ENCODE results near the gene PLXNB3.

DNA sequence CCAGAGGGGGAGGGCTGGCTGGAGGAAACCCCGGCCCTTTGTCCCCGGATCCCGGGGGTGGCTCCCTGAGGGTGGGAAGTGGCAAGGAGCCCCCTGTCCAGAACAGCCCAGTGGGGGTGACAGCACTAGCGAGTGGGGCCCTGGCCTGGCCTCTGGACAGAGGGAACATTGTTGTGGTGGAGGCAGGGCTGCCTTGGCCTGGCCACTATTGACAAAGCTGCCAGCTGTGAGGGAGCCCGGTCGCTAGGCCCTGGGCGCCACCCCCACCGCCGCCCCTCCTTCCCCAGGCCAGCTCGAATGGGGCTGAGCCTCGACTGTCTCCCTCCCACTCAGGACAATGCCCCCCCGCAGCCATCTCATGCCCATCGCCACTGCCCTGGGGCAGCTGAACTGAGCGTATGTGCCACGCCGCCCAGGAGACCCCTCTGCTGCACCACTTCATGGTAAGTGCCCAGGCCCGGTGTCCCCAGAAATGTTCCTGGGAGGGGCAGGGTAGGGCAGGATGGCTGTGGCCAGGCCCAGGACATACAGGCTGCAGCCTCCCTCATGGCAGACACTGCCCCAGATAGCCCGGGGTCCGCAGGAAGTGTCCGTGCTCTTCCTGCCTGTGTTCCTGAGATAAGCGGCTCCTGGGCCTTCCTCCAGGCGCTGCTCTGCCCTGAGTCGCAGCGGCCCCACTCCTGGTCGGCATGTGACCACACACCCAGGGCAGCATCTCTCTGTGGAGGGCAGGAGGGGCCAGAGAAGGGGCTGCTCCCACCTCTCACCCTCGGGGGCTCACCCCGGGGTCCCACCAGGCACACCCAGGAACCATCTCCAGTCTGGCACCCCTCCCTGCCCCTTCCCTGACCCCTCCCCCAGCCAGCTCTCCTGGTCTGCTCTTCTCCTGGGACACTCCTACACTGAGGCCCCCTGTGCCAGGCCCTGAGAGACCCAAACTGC is 1.4 kb downstream of the PLXNB3 start:
- TF ChIP-seq, protein P1, sequence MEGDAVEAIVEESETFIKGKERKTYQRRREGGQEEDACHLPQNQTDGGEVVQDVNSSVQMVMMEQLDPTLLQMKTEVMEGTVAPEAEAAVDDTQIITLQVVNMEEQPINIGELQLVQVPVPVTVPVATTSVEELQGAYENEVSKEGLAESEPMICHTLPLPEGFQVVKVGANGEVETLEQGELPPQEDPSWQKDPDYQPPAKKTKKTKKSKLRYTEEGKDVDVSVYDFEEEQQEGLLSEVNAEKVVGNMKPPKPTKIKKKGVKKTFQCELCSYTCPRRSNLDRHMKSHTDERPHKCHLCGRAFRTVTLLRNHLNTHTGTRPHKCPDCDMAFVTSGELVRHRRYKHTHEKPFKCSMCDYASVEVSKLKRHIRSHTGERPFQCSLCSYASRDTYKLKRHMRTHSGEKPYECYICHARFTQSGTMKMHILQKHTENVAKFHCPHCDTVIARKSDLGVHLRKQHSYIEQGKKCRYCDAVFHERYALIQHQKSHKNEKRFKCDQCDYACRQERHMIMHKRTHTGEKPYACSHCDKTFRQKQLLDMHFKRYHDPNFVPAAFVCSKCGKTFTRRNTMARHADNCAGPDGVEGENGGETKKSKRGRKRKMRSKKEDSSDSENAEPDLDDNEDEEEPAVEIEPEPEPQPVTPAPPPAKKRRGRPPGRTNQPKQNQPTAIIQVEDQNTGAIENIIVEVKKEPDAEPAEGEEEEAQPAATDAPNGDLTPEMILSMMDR (IDR thresholded peaks at IDR 0.05): no peak
- TF ChIP-seq, protein P2, sequence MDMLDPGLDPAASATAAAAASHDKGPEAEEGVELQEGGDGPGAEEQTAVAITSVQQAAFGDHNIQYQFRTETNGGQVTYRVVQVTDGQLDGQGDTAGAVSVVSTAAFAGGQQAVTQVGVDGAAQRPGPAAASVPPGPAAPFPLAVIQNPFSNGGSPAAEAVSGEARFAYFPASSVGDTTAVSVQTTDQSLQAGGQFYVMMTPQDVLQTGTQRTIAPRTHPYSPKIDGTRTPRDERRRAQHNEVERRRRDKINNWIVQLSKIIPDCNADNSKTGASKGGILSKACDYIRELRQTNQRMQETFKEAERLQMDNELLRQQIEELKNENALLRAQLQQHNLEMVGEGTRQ (CRISPR knock-in tag; IDR thresholded peaks at IDR 0.05): no peak
- no peak for TF ChIP-seq SP1 (CRISPR knock-in tag; conservative IDR thresholded peaks at IDR 0.05)
- TF ChIP-seq, protein P3, sequence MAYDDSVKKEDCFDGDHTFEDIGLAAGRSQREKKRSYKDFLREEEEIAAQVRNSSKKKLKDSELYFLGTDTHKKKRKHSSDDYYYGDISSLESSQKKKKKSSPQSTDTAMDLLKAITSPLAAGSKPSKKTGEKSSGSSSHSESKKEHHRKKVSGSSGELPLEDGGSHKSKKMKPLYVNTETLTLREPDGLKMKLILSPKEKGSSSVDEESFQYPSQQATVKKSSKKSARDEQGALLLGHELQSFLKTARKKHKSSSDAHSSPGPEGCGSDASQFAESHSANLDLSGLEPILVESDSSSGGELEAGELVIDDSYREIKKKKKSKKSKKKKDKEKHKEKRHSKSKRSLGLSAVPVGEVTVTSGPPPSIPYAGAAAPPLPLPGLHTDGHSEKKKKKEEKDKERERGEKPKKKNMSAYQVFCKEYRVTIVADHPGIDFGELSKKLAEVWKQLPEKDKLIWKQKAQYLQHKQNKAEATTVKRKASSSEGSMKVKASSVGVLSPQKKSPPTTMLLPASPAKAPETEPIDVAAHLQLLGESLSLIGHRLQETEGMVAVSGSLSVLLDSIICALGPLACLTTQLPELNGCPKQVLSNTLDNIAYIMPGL (CRISPR knock-in tag; IDR thresholded peaks at IDR 0.05): no peak
- no peak for TF ChIP-seq ZNF416 (CRISPR knock-in tag; IDR thresholded peaks at IDR 0.05)
- TF ChIP-seq, protein P4, sequence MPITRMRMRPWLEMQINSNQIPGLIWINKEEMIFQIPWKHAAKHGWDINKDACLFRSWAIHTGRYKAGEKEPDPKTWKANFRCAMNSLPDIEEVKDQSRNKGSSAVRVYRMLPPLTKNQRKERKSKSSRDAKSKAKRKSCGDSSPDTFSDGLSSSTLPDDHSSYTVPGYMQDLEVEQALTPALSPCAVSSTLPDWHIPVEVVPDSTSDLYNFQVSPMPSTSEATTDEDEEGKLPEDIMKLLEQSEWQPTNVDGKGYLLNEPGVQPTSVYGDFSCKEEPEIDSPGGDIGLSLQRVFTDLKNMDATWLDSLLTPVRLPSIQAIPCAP (CRISPR knock-in tag; IDR thresholded peaks at IDR 0.05): no peak
- TF ChIP-seq, protein P5, sequence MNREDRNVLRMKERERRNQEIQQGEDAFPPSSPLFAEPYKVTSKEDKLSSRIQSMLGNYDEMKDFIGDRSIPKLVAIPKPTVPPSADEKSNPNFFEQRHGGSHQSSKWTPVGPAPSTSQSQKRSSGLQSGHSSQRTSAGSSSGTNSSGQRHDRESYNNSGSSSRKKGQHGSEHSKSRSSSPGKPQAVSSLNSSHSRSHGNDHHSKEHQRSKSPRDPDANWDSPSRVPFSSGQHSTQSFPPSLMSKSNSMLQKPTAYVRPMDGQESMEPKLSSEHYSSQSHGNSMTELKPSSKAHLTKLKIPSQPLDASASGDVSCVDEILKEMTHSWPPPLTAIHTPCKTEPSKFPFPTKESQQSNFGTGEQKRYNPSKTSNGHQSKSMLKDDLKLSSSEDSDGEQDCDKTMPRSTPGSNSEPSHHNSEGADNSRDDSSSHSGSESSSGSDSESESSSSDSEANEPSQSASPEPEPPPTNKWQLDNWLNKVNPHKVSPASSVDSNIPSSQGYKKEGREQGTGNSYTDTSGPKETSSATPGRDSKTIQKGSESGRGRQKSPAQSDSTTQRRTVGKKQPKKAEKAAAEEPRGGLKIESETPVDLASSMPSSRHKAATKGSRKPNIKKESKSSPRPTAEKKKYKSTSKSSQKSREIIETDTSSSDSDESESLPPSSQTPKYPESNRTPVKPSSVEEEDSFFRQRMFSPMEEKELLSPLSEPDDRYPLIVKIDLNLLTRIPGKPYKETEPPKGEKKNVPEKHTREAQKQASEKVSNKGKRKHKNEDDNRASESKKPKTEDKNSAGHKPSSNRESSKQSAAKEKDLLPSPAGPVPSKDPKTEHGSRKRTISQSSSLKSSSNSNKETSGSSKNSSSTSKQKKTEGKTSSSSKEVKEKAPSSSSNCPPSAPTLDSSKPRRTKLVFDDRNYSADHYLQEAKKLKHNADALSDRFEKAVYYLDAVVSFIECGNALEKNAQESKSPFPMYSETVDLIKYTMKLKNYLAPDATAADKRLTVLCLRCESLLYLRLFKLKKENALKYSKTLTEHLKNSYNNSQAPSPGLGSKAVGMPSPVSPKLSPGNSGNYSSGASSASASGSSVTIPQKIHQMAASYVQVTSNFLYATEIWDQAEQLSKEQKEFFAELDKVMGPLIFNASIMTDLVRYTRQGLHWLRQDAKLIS (CRISPR knock-in tag; IDR thresholded peaks at IDR 0.05; ENCODE audit: borderline replicate concordance): no peak
- no peak for TF ChIP-seq ZNF423 (CRISPR knock-in tag; IDR thresholded peaks at IDR 0.05)
- TF ChIP-seq TP53 (CRISPR knock-in tag; IDR thresholded peaks at IDR 0.05): no peak
- TF ChIP-seq, protein P6, sequence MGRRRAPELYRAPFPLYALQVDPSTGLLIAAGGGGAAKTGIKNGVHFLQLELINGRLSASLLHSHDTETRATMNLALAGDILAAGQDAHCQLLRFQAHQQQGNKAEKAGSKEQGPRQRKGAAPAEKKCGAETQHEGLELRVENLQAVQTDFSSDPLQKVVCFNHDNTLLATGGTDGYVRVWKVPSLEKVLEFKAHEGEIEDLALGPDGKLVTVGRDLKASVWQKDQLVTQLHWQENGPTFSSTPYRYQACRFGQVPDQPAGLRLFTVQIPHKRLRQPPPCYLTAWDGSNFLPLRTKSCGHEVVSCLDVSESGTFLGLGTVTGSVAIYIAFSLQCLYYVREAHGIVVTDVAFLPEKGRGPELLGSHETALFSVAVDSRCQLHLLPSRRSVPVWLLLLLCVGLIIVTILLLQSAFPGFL (CRISPR knock-in tag; IDR thresholded peaks at IDR 0.05; ENCODE audit: borderline replicate concordance): no peak

All from WTC11 (cell line).